Duodenal mucosa (tissue), 2 donors: ENCODE data around the gene GRIP1.

Source experiments
- H3K27ac ChIP-seq: one replicate; pipeline ENCODE4 v1.7.0; 2013; ENCODE audit warnings: low read depth, low read length
- H3K27me3 ChIP-seq, 2 donors: one replicate each; pipeline ENCODE4 v1.7.0; 2013; ENCODE audit warnings: low read length in 2 of 2, control low read depth in 1 of 2; ENCODE audit not compliant: insufficient read depth in 2 of 2, control insufficient read depth in 1 of 2
- H3K36me3 ChIP-seq, 2 donors: one replicate each; pipeline ENCODE4 v1.7.0; 2013; ENCODE audit warnings: low read length in 2 of 2, control low read depth in 1 of 2; ENCODE audit not compliant: insufficient read depth in 2 of 2, control insufficient read depth in 1 of 2
- H3K4me1 ChIP-seq, 2 donors: one replicate each; pipeline ENCODE4 v1.7.0; 2013; ENCODE audit warnings: low read length in 2 of 2, control low read depth in 1 of 2; ENCODE audit not compliant: insufficient read depth in 2 of 2, control insufficient read depth in 1 of 2
- H3K4me3 ChIP-seq, 2 donors: one replicate each; pipeline ENCODE4 v1.7.0; 2013; ENCODE audit warnings: low read length in 2 of 2, low read depth in 1 of 2
- H3K9ac ChIP-seq, 2 donors: one replicate each; pipeline ENCODE4 v1.7.0; 2013; ENCODE audit warnings: low read length in 2 of 2, low read depth in 1 of 2
- H3K9me3 ChIP-seq, 2 donors: one replicate each; pipeline ENCODE4 v1.7.0; 2013; ENCODE audit warnings: low read length in 2 of 2, control low read depth in 1 of 2; ENCODE audit not compliant: control insufficient read depth in 1 of 2

GRIP1 gene

GRCh38 chr12:66692986-66693385 lies 14.1 kb upstream of the GRIP1 start:
- Histone ChIP-seq H3K9ac (no peak overlapping the region), H3K4me3 (no peak overlapping the region), H3K4me1 (no peaks in the 10 kb centered on the region), H3K27me3 (no peaks in the 10 kb centered on the region), H3K36me3 (no peaks in the 10 kb centered on the region), H3K27ac (no peak overlapping the region), H3K9me3 (no peaks in the 10 kb centered on the region)

GRCh38 chr12:66692170-66692569 lies 13.3 kb upstream of the GRIP1 start:
- Histone ChIP-seq H3K36me3 (no peaks in the 10 kb centered on the region), H3K4me3 (no peak overlapping the region), H3K9ac (no peak overlapping the region)

GRCh38 chr12:66688846-66689439 lies 10.1 kb upstream of the GRIP1 start:
- Histone ChIP-seq H3K36me3 (no peaks in the 10 kb centered on the region), H3K4me3 (no peak overlapping the region), H3K27ac (no peak overlapping the region), H3K9me3 (no peaks in the 10 kb centered on the region), H3K9ac (no peak overlapping the region), H3K27me3 (no peaks in the 10 kb centered on the region), H3K4me1 (no peaks in the 10 kb centered on the region)

More at GRCh38 chr12:66692170-66692569, 13.3 kb upstream of the GRIP1 start:
- no peaks in the 10 kb centered on the region for H3K9me3 ChIP-seq
- no peak overlapping the region for H3K27ac ChIP-seq
- no peaks in the 10 kb centered on the region for H3K27me3 ChIP-seq
- no peaks in the 10 kb centered on the region for H3K4me1 ChIP-seq

- H3K27ac ChIP-seq, result no peak overlapping the region
- no peaks in the 10 kb centered on the region for H3K4me1 ChIP-seq
- no peaks in the 10 kb centered on the region for H3K9me3 ChIP-seq
- no peak overlapping the region for H3K4me3 ChIP-seq
- H3K36me3 ChIP-seq, result no peaks in the 10 kb centered on the region
- no peak overlapping the region for H3K9ac ChIP-seq
- peaks cover 0 to 7% of the 10 kb centered on the region in 2 donors for H3K27me3 ChIP-seq
These were observed 5.3 kb upstream of the GRIP1 start for GRCh38 chr12:66684222-66684621.

GRCh38 chr12:66683822-66684221 lies 4.9 kb upstream of the GRIP1 start:
- Histone ChIP-seq H3K4me1 (no peaks in the 10 kb centered on the region), H3K27me3 (peaks cover under 1 to 7% of the 10 kb centered on the region in 2 donors), H3K9ac (no peak overlapping the region)

GRCh38 chr12:66683073-66683472 lies 4.2 kb upstream of the GRIP1 start:
- H3K9ac ChIP-seq, result no peak overlapping the region
- peaks cover 3 to 7% of the 10 kb centered on the region in 2 donors for H3K27me3 ChIP-seq
- H3K9me3 ChIP-seq, result no peaks in the 10 kb centered on the region
- no peak overlapping the region for H3K27ac ChIP-seq
- no peaks in the 10 kb centered on the region for H3K4me1 ChIP-seq
- no peak overlapping the region for H3K4me3 ChIP-seq
- no peaks in the 10 kb centered on the region for H3K36me3 ChIP-seq

More at GRCh38 chr12:66683822-66684221, 4.9 kb upstream of the GRIP1 start:
- no peaks in the 10 kb centered on the region for H3K9me3 ChIP-seq
- no peak overlapping the region for H3K4me3 ChIP-seq
- no peak overlapping the region for H3K27ac ChIP-seq
- H3K36me3 ChIP-seq, result no peaks in the 10 kb centered on the region

- no peak overlapping the region for H3K4me3 ChIP-seq
- no peaks in the 10 kb centered on the region for H3K9me3 ChIP-seq
- peaks cover 3 to 7% of the 10 kb centered on the region in 2 donors for H3K27me3 ChIP-seq
- no peak overlapping the region for H3K27ac ChIP-seq
- no peaks in the 10 kb centered on the region for H3K36me3 ChIP-seq
- no peak overlapping the region for H3K9ac ChIP-seq
- no peaks in the 10 kb centered on the region for H3K4me1 ChIP-seq
These were observed 697 bp upstream of the GRIP1 start for GRCh38 chr12:66679461-66680084.

GRCh38 chr12:66676241-66676640 lies 2.6 kb downstream of the GRIP1 start:
- no peak overlapping the region for H3K9ac ChIP-seq
- H3K27me3 ChIP-seq, result peaks cover 1 to 3% of the 10 kb centered on the region in 2 donors

GRCh38 chr12:66674495-66675122 lies 4.3 kb downstream of the GRIP1 start:
- Histone ChIP-seq H3K27me3 (peaks cover 0 to 3% of the 10 kb centered on the region in 2 donors), H3K9me3 (no peaks in the 10 kb centered on the region), H3K9ac (no peak overlapping the region), H3K36me3 (no peaks in the 10 kb centered on the region), H3K4me3 (no peak overlapping the region), H3K4me1 (no peaks in the 10 kb centered on the region), H3K27ac (no peak overlapping the region)

More at GRCh38 chr12:66676241-66676640, 2.6 kb downstream of the GRIP1 start:
- no peaks in the 10 kb centered on the region for H3K36me3 ChIP-seq
- H3K27ac ChIP-seq, result no peak overlapping the region
- no peaks in the 10 kb centered on the region for H3K9me3 ChIP-seq
- no peak overlapping the region for H3K4me3 ChIP-seq
- no peaks in the 10 kb centered on the region for H3K4me1 ChIP-seq

GRCh38 chr12:66669541-66669940 lies 9.3 kb downstream of the GRIP1 start:
- Histone ChIP-seq H3K9ac (no peak overlapping the region), H3K9me3 (no peaks in the 10 kb centered on the region), H3K27ac (no peak overlapping the region), H3K4me3 (no peak overlapping the region), H3K27me3 (no peaks in the 10 kb centered on the region), H3K4me1 (no peaks in the 10 kb centered on the region), H3K36me3 (no peaks in the 10 kb centered on the region)
